ENCODE measurements around the gene CD151.
A peak's percentile ranks its signal among the peaks of the same experiment; 100 is the strongest.

CD151 gene

GRCh38 chr11:849104-849824 lies 16.5 kb downstream of the CD151 start:
- TF ChIP-seq CTCF (IDR thresholded peaks at IDR 0.05; ENCODE audit: low read depth, low read length, missing control alignments) = no peak
- DNase-seq (ENCODE audit: extremely low read depth, low read depth) = no peak
- peak overlapping the region; percentile 39 for H3K4me3 ChIP-seq (replicated peaks; ENCODE audit: low read depth, low read length)

DNA sequence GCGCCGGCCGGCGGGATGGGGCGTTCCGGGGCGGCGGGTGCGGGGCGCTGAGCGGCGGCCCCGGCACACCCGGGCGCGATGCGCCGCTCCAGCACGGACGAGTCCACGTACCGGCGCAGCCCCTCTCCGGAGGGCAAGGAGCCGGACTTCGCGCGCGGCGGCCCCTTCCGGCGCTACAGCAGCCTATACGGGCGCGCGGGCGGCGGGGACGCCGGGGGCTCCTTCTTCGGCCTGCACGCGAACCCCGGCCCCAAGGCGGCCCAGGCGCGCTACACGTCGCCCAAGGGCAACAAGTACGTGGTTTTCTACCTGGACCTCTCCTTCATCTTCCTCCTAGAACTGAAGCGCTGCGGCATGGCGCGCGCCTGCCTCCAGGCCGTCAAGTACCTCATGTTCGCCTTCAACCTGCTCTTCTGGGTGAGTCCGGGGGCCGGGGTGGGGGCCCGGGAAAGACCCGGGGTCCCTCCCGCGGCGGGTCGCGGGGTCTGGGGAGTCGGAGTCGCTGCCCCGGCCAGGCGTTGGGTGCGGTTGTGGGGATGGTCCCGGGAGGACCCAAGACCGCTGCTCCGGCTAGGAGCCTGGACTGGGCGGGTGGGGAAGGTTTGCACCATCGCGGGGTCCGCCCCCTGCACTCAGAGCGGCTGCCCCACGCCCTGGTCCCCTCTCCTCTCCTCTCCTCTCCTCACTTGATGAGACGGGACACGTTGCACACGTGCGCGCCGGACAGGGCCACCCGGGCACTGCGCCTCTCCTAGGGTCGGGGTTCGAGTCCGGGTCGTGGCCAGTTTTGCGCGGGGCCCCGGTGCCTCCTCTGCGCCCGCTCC lies 17.4 kb downstream of the CD151 start:
- TF ChIP-seq CTCF (IDR thresholded peaks at IDR 0.05; ENCODE audit: low read depth, low read length, missing control alignments) = no peak
- no peak for DNase-seq (ENCODE audit: extremely low read depth, low read depth)
- peak overlapping the region; percentile 34 for H3K4me3 ChIP-seq (replicated peaks; ENCODE audit: low read depth, low read length)

GRCh38 chr11:850775-851763 lies 18.3 kb downstream of the CD151 start:
- no peak for DNase-seq (ENCODE audit: extremely low read depth, low read depth)
- TF ChIP-seq CTCF (IDR thresholded peaks at IDR 0.05; ENCODE audit: low read depth, low read length, missing control alignments) = no peak
- H3K4me3 ChIP-seq (replicated peaks; ENCODE audit: low read depth, low read length) = 0 out of 2 replicates have a peak overlapping the region, but pooled peaks have one; percentile 1

GRCh38 chr11:852762-853161 lies 20.0 kb downstream of the CD151 start:
- no peak overlapping the region for H3K4me3 ChIP-seq (replicated peaks; ENCODE audit: low read depth, low read length)
- no peak for TF ChIP-seq CTCF (IDR thresholded peaks at IDR 0.05; ENCODE audit: low read depth, low read length, missing control alignments)
- no peak for DNase-seq (ENCODE audit: extremely low read depth, low read depth)

GRCh38 chr11:853682-854448 lies 21.1 kb downstream of the CD151 start:
- TF ChIP-seq CTCF (IDR thresholded peaks at IDR 0.05; ENCODE audit: low read depth, low read length, missing control alignments) = no peak
- no peak for DNase-seq (ENCODE audit: extremely low read depth, low read depth)
- no peak overlapping the region for H3K4me3 ChIP-seq (replicated peaks; ENCODE audit: low read depth, low read length)
